ENCODE results near the gene SERPINE2. TPM values are rescaled to one million over a fixed set of nuclear protein-coding genes. Genes with fewer than 3 reads are reported as not detected.

Gene SERPINE2
- total RNA-seq, 4 donors from 2014 or later = 6.8 to 91.5 (median 25.6) TPM

- ATAC-seq (ENCODE audit: low FRiP score) (no peak), DNase-seq (ENCODE audit: low spot score) (no peak)
- TF ChIP-seq CTCF (IDR thresholded peaks at IDR 0.05) = no peak
Measured at GRCh38 chr2:224078656-224079055, 39.6 kb upstream of the SERPINE2 start.

DNA sequence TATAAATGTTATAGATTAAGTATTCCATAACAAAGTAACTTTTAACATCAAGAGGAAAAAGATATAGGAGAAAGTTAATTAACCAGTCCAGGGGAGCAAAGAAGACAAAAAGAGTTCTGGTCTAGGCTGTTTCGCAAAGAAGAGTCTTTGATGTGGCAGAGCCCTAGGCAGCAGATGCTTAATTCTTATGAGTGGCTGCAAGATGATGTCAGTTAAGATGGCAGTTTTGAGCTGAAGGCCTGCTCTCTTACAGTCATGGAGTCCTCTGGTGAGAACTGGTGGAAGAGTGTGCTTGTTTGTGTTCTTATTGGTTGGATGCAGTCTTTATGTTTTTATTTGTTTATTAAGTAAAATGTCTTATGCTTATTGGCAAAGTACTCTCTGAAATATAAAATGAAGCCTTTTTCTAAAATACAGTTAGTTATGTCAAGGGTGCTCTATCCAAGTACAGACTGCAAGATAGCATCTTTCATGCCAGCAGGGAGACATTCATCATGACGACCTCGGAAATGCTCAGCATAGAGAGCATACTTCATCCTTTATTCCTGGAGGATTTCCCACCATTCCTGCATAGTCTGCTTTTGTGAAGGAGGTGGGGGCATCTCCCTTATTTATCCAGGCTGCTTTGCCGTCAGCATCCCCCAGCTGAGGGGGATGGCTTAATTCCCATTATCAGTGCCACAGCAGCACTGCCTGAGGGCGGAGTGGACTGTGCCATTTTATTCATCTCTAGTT is 38.9 kb upstream of the SERPINE2 start:
- DNase-seq (ENCODE audit: low spot score) (no peak), ATAC-seq (ENCODE audit: low FRiP score) (no peak)
- no peak for TF ChIP-seq CTCF (IDR thresholded peaks at IDR 0.05)

- no peak for DNase-seq (ENCODE audit: low spot score)
- no peak for ATAC-seq (ENCODE audit: low FRiP score)
- no peak for TF ChIP-seq CTCF (IDR thresholded peaks at IDR 0.05)
Measured at GRCh38 chr2:224075588-224075987, 36.5 kb upstream of the SERPINE2 start.

GRCh38 chr2:224073676-224074075 is 34.6 kb upstream of the SERPINE2 start:
- ATAC-seq (ENCODE audit: low FRiP score) (no peak), DNase-seq (ENCODE audit: low spot score) (no peak)
- no peak for TF ChIP-seq CTCF (IDR thresholded peaks at IDR 0.05)

DNA sequence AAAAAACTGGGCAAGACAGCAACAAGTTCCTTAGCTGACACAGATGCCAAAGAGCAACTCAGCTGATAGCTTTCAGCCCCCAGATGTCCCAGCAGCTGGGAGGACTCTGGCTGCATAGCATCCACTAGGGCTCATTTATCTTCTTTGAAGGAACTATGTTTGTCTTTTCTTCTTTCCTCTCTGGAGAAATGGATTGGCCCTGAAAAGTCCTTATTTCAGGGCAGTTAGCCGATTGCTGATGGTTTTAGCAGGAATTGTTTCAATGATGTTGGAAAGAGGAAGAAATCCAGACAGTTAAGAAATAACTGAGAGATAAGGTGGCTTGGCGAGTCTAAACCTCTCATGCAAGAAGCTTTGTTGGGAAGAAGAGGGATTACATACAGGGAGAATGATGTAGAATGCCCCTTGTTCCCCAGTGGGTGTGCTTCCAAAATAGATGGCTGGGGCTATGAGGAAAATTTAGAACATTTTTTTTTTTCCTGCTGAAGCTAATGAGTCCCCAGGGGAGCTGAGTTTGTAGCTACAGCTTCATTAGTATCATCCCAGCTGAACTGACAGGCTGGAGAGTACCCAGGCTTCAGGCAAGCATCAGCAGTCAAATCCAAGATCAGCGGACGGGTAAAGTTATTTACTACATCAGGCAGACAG is 33.6 kb upstream of the SERPINE2 start:
- no peak for DNase-seq (ENCODE audit: low spot score)

DNA sequence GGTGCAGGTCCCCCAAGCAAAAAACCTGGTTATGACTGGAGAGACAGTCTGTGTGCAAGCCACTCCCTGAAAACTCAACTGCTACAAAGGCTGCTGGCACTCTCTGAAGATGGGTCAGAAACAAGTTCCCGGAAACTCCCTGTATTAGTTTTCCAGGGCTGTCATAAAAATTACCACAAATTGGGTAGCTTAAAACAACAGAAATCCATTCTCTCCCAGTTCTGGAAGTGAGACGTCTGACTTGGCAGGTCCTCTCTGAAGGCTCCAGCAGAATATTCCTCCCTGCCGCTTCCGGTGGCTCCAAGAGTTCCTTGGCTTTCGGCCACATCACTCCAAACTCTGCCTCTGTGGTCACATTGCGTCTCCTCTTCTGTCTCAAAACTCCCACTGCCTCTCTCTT is 30.1 kb upstream of the SERPINE2 start:
- ATAC-seq (ENCODE audit: low FRiP score) = no peak
- DNase-seq (ENCODE audit: low spot score) = no peak
- no peak for TF ChIP-seq CTCF (IDR thresholded peaks at IDR 0.05)

More for the DNA sequence above, 33.6 kb upstream of the SERPINE2 start:
- no peak for ATAC-seq (ENCODE audit: low FRiP score)
- no peak for TF ChIP-seq CTCF (IDR thresholded peaks at IDR 0.05)

DNA sequence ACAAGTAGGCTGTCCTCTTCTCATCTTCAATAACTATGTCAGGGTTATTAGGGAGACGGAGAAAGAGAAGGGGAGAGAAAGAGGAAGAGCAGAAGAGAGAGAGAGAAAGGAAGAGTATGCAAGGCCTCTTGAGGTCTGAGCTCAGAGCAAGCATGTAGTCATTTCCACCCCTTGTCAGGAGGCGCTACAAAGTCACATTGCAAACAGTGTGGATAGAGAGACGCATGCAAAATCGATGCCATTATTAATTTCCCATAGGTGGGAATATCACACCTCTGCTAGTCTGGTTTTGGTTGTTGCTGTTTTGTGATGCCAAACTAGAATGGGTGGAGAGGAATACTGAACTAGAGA is 24.2 kb upstream of the SERPINE2 start:
- DNase-seq (ENCODE audit: low spot score) (no peak), ATAC-seq (ENCODE audit: low FRiP score) (no peak)
- TF ChIP-seq CTCF (IDR thresholded peaks at IDR 0.05) = no peak
